Measurements from ENCODE around the gene CTAG1B.
"Not testable (repeated sequence)": the region's sequence is repeated elsewhere in the genome, so short reads cannot be mapped to it uniquely, and the experiment has no call there.

CTAG1B gene

GRCh38 chrX:154582994-154583393 lies 36.1 kb downstream of the CTAG1B start:
- DNase-seq: not testable (repeated sequence)

GRCh38 chrX:154575076-154575475 lies 44.0 kb downstream of the CTAG1B start:
- not testable (repeated sequence) for DNase-seq

GRCh38 chrX:154573061-154573460 lies 46.0 kb downstream of the CTAG1B start:
- not testable (repeated sequence) for DNase-seq

DNA sequence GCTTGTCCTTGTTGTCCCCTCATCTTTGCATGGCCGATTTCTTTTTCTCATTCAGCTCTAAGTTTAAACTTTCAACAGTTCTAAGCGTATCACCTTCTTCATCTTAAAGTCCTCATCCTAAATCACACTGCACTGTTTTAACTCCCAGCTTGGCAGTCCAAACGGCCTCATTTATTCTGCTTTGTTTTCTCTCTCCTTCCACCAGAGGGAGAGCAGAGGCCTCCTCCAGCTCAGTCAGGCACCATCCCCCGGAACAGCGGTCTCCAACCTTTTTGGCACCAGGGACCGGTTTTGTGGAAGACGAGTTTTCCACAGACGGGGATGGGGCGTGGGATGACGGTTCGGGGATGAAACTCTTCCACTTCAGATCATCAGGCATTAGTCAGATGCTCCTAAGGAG lies 48.7 kb downstream of the CTAG1B start:
- not testable (repeated sequence) for DNase-seq

All from NCI-H774 (cell line).